GM21423 (cell line): Measurements from ENCODE around the gene MYO1A.
A peak's percentile ranks its signal among the peaks of the same experiment; 100 is the strongest.
"Not testable (repeated sequence)": the region's sequence is repeated elsewhere in the genome, so short reads cannot be mapped to it uniquely, and the experiment has no call there.

Experiments used
- ATAC-seq: cut with Tn5 transposase; IDR thresholded peaks from one replicate; pipeline ENCODE4 v1.9.1; 2021; ENCODE audit warnings: mild to moderate bottlenecking, moderate library complexity; ENCODE audit not compliant: unreplicated experiment

MYO1A gene

DNA sequence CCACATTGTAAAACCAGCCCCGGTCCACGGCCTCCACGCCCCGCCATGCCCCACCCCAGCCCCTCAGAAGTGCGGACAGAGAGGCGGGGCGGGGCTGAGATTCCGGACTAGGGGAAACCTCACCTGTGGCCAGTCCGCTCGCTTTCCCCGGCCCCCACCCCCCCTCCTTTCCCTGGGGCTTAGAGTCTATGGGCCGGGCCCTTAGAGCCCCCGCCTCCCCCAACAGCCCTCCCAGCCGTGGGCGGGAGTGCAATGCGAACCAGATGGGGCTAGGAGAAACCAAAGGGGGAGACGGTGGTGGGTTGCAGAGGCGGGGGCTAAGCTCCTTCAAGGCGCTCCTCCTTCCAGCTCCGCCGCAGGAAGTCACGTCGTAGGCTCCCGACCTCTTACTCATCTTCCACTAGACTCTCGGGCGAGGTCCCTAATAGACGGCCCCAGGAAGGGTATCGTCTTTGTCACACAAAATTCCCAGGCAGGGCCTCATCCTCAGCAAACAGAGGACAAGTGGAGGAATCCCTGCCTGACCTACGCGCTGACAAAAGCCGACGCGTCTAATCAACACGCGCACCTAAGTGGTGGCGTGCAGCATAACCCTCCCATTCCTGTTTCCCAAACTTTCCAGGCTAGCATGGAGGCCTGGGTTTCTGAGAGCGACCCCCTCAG is 37.9 kb upstream of the MYO1A start:
- peak; percentile 29 for ATAC-seq

DNA sequence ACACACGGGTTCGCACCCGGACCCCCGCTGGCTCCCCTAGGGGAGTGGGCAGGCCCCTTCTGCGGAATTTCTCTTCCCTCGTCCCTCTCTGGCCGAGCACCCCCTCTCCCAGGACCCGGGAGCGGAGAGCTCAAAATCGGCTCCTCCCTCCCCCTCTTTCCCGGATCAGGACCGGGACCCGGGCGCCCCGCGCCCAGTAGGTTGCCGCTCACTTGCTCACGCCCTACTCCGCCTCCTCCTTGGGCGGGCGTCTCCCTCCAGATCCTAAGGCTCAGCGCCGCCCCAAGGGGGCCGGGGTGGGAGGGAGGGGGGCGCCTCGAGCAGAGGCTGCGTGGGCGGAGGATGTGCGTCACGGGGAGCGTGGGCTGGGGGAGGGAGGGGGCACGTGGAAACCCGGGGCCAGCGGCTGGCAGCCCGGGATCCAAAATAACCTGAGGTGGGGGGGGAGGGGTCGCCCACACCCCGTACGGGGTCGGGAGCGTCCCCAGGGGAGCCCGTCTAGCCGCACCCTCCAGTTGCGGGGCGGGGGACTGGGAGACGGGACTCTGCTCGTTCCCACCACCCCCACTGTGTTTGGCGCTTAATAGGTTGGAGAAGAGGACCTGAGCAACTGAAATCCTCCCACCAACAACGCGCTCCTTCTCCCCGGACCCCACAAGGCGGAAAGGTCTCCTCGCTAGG is 37.2 kb upstream of the MYO1A start:
- ATAC-seq: peak; percentile 20

DNA sequence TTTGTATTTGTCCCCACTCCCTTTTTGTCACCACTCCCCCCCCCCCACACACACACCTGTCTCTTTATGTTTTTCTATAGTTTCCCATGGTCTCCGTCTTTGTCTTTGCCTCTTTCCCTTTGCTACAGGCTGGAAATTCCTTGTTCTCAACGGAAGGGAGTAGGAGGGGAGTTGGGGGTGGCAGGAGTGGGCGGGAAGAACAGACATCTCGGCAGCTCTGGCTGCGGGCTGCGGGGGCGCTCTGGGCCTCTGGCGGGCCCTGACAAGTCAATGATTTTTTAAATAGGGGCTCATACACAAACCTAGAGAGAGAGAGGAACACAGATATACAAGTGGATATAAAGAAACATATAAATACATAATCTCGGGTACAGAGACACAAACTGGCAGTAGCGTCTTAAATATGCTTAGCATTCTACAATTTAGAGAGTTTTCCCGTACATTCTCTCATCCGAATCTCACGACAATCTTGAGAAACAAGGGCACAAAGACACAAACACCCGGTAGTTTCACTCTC is 36.6 kb upstream of the MYO1A start:
- ATAC-seq: no peak

GRCh38 chr12:57085999-57086492 is 36.1 kb upstream of the MYO1A start:
- no peak for ATAC-seq

DNA sequence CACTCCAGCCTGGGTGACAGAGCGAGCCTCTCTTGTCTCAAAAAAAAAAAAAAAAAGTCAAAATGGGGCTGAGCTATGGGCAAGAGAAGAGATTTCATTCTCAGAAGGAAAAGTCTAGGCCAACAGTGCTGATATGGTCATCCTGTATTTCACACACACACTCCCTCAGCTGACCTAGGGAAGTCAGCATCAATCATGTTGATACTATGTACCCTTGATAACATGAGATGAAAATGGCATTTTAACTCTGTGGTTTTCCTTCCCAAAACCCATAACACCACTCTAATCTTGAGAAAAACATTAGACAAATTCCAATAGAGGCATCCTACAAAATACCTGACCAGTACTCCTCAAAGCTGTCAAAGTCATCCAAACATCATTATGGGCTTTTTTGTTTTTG is 30.9 kb upstream of the MYO1A start:
- no peak for ATAC-seq

DNA sequence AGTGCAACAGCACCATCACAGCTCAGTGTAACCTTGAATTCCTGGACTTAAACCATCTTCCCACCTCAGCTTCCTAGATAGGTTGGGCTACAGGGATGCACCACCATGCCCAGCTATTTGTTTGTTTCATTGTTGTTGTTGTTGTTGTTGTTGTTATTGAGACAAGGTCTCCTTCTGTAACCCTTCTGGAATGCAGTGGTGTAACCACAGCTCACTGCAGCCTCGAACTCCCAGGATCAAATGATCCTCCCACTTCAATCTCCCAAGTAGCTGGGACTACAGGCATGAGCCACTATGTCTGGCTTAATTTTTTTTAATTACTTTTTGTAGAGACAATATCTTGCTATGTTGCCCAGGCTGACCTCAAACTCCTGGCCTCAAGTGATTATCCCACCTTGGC is 29.9 kb upstream of the MYO1A start:
- ATAC-seq: no peak

DNA sequence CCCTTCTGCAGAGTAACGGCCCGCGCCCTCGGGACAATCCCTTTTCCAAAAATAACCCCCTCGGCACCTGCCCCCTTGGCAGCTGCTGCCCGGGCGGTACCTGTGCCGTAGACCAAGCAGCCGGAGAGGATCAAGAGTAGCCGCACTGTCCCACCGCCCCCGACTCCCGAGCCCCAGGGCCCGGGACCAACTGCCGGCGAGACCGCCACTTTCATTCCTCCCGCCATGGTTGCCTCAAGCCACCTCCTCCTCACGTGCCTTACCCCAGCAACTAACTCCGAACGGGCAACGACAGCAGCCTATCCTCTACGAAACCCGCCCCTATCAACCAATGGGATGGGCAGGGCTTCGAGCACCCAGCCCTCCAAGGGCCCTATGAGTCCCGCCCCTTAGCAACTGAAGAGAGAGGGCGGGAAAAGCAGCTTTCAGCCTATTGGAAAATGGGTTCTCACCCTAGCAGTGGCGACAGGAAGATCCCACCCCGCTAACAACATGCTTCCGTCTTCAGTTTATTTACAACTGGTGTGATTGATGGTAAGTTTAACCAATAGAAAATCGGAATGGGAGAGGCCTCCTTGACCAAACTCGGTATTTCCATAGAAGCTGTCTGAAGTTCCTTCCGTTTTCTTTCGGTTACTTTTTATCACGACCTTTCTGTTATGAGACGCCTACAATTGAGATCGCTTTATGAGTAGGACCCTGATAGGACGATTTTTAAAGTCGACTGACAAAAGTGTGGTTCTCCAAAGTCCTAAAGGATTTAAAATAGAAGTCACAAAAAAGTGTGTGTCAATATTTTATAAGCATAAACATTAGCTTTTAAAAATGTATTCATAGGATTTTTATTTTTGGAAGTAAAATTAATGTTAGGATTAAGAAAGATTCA is 28.8 kb upstream of the MYO1A start, which contains the start of gene NEMP1:
Gene NEMP1, minus strand, starts transcription at position 273 of the 886 bp plus-strand sequence. Its CDS starts 46 bp downstream, at position 227.
- peak; percentile 96 for ATAC-seq

DNA sequence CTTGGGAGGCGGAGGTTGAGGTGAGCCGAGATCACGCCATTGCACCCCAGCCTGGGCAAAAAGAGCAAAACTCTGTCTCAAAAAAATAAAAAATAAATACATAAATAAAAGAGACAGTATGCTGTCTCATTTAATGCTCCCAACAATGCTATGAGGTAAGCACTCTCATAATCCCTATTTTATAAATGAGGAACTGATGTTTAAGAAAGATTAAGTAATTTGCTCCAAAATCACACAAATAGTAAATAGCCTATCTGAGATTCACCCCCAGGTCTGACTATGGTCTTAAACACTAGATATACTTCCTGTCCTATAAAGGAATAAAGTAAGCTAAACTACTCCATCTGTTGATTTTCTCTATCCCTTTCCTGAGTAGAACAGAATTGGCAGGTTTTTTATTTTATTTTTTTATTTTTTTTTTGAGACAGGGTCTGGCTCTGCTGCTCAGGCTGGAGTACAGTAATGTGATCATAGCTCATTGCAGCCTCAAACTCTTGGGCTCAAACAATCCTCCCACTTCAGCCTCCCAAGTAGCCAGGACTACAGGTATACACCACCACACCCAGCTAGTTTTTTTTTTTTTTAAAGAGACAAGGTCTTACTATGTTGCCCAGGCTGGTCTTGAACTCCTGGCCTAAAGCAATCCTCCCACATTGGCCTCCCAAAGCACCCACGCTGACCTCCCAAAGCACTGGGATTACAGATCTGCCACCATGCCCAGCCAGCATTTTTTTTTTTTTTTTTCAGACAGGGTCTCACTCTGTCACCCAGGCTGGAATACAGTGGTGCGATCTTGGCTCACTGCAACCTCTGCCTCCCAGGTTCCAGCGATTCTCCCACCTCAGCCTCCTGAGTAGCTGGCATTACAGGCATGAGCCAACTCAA is 23.9 kb upstream of the MYO1A start:
- not testable (repeated sequence) for ATAC-seq

- no peak for ATAC-seq
Measured at GRCh38 chr12:57072661-57073060, 22.7 kb upstream of the MYO1A start.

DNA sequence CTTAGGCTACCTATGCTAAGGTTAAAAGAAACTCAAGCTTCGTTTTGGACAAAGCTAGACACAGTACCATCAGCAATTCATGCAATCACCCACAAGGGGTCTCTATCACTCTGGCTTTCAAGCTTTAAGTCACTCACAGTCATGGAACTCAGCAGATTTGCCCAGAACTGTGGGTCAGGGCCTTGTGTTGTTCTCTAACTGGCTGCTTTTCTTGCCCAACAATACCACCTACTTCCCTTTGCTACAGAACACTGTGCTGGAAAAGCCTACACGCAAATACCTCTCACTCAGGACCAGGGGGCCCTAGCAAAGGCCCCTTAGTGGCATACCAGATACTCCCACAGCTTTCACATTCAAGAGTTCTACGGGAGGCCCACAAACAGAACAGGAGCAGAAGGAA is 19.6 kb upstream of the MYO1A start:
- ATAC-seq: peak; percentile 84

GRCh38 chr12:57066245-57066644 is 16.3 kb upstream of the MYO1A start:
- ATAC-seq: no peak

DNA sequence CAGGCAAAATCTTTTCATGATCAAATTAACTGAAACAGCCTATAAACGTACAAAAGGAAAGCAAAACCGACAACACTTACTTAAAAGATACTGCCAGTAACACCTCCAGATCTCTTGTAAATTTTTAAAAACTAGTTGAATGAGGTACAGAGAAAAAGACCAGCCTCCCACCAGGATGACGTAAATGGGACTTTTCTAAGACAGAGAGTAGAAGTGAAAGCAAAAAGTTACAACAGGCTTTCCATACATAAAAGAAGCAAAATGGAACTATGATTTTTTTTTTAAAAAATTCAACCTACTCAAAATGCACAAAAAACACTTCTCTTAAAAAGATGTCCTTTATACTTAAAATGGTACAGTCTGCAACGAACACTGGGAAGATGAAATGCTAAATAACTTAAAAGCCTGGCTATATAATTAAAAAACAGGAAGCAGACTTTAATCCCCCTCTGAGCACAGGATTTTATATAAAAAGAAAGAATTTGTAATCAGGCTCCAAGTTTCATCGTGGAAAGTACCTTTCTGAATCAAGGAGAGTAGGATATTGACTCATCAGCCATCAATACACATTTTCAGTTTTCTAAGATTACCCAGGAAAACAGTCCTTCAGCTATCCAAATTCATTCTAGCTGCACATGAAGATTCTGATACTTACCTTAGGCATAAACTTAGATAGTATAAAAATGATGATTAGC is 14.2 kb upstream of the MYO1A start:
- peak; percentile 83 for ATAC-seq

- ATAC-seq: no peak
Measured at GRCh38 chr12:57058454-57058853, 8.5 kb upstream of the MYO1A start.

- ATAC-seq: no peak
Measured at GRCh38 chr12:57057067-57057751, 7.3 kb upstream of the MYO1A start.

DNA sequence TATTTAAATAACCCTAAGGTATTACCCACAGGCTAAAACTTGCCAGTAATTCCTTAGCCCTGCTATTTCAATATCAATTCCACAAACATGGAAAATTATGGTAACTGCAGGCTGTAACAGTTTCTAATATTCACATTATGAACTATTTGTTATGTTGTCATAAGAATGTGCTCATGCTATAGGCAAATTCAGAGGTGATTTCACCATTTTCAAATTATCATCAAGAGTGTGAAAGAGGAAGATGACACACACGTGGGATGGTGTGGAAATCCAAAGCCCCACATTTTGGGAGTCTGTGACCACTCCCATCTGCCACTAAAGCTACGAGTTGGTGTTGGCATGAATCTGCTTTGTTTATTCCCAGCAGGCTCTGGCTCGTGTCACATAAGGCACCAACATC is 5.9 kb upstream of the MYO1A start:
- no peak for ATAC-seq

DNA sequence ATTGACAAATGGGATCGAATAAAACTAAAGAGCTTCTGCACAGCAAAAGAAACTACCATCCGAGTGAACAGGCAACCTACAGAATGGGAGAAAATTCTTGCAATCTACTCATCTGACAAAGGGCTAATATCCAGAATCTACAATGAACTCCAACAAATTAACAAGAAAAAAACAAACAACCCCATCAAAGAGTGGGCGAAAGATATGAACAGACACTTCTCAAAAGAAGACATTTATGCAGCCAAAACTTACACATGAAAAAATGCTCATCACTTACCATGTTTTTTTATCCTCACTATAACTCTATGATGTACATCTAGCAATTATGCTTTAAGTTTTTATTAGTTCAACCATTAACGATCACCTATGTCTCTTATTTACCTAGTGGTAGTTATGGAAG is 4.0 kb upstream of the MYO1A start:
- ATAC-seq: not testable (repeated sequence)

DNA sequence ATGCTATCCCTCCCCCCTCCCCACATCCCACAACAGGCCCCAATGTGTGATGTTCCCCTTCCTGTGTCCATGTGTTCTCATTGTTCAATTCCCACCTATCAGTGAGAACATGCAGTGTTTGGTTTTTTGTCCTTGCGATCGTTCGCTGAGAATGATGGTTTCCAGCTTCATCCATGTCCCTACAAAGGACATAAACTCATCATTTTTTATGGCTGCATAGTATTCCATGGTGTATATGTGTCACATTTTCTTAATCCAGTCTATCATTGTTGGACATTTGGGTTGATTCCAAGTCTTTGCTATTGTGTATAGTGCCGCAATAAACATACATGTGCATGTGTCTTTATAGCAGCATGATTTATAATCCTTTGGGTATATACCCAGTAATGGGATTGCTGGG is 3.2 kb upstream of the MYO1A start:
- not testable (repeated sequence) for ATAC-seq

DNA sequence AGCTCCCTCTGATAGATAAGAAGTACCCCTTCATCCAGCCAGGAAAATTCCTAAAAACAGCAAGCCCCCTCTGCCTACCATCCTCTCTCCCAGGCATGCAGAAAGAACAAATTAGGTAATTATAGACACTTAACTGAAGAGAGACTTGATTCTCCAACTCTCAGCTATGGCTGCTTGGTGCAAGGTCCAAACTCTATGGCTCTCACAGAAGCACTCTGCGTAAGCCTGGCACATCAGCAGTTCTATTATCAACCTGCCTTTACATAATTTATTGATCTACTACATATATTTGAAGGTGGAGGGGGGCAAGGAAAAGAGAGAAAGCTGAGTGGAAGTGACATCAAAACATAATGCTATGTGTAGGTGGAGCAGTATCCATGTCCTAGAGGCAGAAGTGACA is 1.1 kb upstream of the MYO1A start:
- ATAC-seq: no peak

- no peak for ATAC-seq
Measured at GRCh38 chr12:57049119-57049446, 846 bp downstream of the MYO1A start.
